ENCODE measurements around the gene OR6P1.

DNA sequence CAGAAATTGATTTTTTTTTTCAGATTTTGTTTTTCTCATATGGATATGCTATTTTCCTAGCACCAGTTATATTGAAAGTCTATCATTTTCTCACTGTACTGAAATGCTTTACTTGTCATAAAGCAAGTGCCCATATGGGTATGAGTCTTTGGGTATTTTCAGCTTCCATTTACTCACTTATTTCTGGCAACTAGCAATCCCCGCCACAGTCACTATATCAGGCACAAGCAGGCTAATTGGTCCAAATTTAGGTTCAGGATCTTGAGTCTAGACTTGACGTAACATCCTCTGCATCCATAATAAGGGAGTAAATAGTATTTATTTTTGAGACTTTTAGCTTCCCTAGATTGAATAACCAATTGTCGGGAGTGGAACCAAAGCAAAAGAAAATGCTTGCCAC, 7.2 kb upstream of the OR6P1 start:
- TF ChIP-seq, protein P1, sequence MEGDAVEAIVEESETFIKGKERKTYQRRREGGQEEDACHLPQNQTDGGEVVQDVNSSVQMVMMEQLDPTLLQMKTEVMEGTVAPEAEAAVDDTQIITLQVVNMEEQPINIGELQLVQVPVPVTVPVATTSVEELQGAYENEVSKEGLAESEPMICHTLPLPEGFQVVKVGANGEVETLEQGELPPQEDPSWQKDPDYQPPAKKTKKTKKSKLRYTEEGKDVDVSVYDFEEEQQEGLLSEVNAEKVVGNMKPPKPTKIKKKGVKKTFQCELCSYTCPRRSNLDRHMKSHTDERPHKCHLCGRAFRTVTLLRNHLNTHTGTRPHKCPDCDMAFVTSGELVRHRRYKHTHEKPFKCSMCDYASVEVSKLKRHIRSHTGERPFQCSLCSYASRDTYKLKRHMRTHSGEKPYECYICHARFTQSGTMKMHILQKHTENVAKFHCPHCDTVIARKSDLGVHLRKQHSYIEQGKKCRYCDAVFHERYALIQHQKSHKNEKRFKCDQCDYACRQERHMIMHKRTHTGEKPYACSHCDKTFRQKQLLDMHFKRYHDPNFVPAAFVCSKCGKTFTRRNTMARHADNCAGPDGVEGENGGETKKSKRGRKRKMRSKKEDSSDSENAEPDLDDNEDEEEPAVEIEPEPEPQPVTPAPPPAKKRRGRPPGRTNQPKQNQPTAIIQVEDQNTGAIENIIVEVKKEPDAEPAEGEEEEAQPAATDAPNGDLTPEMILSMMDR (IDR thresholded peaks at IDR 0.05) = no peak
- no peak for TF ChIP-seq POLR2A (IDR thresholded peaks at IDR 0.05)
